Duodenal mucosa (tissue), 2 donors: ENCODE data around the gene SNX1.
"Not testable (repeated sequence)": the region's sequence is repeated elsewhere in the genome, so short reads cannot be mapped to it uniquely, and the experiment has no call there.

Experiments
- H3K27ac ChIP-seq: one replicate; pipeline ENCODE4 v1.7.0; 2013; ENCODE audit warnings: low read depth, low read length
- H3K27me3 ChIP-seq, 2 donors: one replicate each; pipeline ENCODE4 v1.7.0; 2013; ENCODE audit warnings: low read length in 2 of 2, control low read depth in 1 of 2; ENCODE audit not compliant: insufficient read depth in 2 of 2, control insufficient read depth in 1 of 2
- H3K36me3 ChIP-seq, 2 donors: one replicate each; pipeline ENCODE4 v1.7.0; 2013; ENCODE audit warnings: low read length in 2 of 2, control low read depth in 1 of 2; ENCODE audit not compliant: insufficient read depth in 2 of 2, control insufficient read depth in 1 of 2
- H3K4me1 ChIP-seq, 2 donors: one replicate each; pipeline ENCODE4 v1.7.0; 2013; ENCODE audit warnings: low read length in 2 of 2, control low read depth in 1 of 2; ENCODE audit not compliant: insufficient read depth in 2 of 2, control insufficient read depth in 1 of 2
- H3K4me3 ChIP-seq, 2 donors: one replicate each; pipeline ENCODE4 v1.7.0; 2013; ENCODE audit warnings: low read length in 2 of 2, low read depth in 1 of 2
- H3K9ac ChIP-seq, 2 donors: one replicate each; pipeline ENCODE4 v1.7.0; 2013; ENCODE audit warnings: low read length in 2 of 2, low read depth in 1 of 2
- H3K9me3 ChIP-seq, 2 donors: one replicate each; pipeline ENCODE4 v1.7.0; 2013; ENCODE audit warnings: low read length in 2 of 2, control low read depth in 1 of 2; ENCODE audit not compliant: control insufficient read depth in 1 of 2

SNX1 gene

DNA sequence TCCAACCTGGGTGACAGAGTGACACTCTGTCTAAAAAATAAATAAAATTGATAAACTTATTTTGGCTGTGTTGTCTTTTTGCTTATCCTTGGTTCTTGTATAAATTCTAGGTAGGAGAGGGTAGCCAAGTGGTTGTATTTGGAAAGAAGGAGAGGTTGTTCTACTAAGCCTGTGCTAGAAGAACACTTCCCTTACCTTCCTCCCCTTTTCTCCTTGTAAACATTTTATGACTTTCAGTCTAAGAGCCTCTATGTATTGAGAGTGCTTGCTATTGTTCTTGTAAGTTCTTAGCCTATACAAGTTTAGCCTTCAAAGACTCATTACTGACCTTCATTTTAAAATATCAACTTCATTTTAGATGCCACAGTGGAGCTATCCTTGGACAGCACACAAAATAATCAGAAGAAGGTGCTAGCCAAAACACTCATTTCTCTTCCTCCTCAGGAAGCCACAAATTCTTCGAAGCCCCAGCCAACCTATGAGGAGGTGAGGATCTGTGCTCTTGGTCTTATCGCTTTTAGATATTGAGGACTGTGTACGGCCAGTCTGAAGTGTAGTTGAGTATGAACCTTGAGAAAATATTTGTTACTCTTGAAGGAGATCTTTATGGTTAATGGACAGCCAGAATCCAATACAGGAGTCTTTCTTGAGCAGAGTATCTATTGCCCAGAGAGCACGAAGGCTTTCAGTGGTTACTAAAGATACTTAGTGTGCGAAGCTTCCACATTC, 22.1 kb downstream of the SNX1 start:
- Histone ChIP-seq H3K4me3 (no peak overlapping the region), H3K4me1 (no peaks in the 10 kb centered on the region), H3K27ac (no peak overlapping the region), H3K27me3 (no peaks in the 10 kb centered on the region), H3K9me3 (no peaks in the 10 kb centered on the region), H3K9ac (no peak overlapping the region), H3K36me3 (peaks cover 43 to 93% of the 10 kb centered on the region in 2 donors)

- not testable (repeated sequence) for H3K4me1 ChIP-seq, H3K27me3 ChIP-seq
- H3K36me3 ChIP-seq = peaks cover 48 to 88% of the 10 kb centered on the region in 2 donors
Measured at GRCh38 chr15:64120322-64120721, 24.5 kb downstream of the SNX1 start.

GRCh38 chr15:64121614-64122013, 25.8 kb downstream of the SNX1 start:
- Histone ChIP-seq H3K4me3 (no peak overlapping the region), H3K27me3 (no peaks in the 10 kb centered on the region), H3K9me3 (no peaks in the 10 kb centered on the region), H3K4me1 (no peaks in the 10 kb centered on the region), H3K36me3 (peaks cover 46 to 82% of the 10 kb centered on the region in 2 donors), H3K9ac (no peak overlapping the region), H3K27ac (no peak overlapping the region)

More at GRCh38 chr15:64120322-64120721, 24.5 kb downstream of the SNX1 start:
- not testable (repeated sequence) for H3K9ac ChIP-seq, H3K9me3 ChIP-seq, H3K27ac ChIP-seq, H3K4me3 ChIP-seq

GRCh38 chr15:64122444-64122843, 26.7 kb downstream of the SNX1 start:
- Histone ChIP-seq H3K9ac (no peak overlapping the region), H3K36me3 (peaks cover 48 to 83% of the 10 kb centered on the region in 2 donors), H3K27ac (no peak overlapping the region), H3K27me3 (no peaks in the 10 kb centered on the region), H3K9me3 (no peaks in the 10 kb centered on the region), H3K4me1 (no peaks in the 10 kb centered on the region), H3K4me3 (no peak overlapping the region)

- H3K4me3 ChIP-seq = no peak overlapping the region
- H3K27me3 ChIP-seq = no peaks in the 10 kb centered on the region
- H3K9me3 ChIP-seq = no peaks in the 10 kb centered on the region
- no peak overlapping the region for H3K9ac ChIP-seq
- H3K36me3 ChIP-seq = peaks cover 51 to 83% of the 10 kb centered on the region in 2 donors
- no peak overlapping the region for H3K27ac ChIP-seq
- H3K4me1 ChIP-seq = no peaks in the 10 kb centered on the region
Measured at GRCh38 chr15:64122936-64123351, 27.2 kb downstream of the SNX1 start.

GRCh38 chr15:64125978-64126377, 30.2 kb downstream of the SNX1 start:
- Histone ChIP-seq H3K4me3 (no peak overlapping the region), H3K9me3 (no peaks in the 10 kb centered on the region), H3K9ac (no peak overlapping the region), H3K27me3 (no peaks in the 10 kb centered on the region), H3K4me1 (no peaks in the 10 kb centered on the region), H3K36me3 (peaks cover 59 to 79% of the 10 kb centered on the region in 2 donors), H3K27ac (no peak overlapping the region)

GRCh38 chr15:64127521-64128270, 31.9 kb downstream of the SNX1 start:
- Histone ChIP-seq H3K36me3 (peaks cover 66 to 82% of the 10 kb centered on the region in 2 donors), H3K4me1 (no peaks in the 10 kb centered on the region), H3K27ac (no peak overlapping the region)

DNA sequence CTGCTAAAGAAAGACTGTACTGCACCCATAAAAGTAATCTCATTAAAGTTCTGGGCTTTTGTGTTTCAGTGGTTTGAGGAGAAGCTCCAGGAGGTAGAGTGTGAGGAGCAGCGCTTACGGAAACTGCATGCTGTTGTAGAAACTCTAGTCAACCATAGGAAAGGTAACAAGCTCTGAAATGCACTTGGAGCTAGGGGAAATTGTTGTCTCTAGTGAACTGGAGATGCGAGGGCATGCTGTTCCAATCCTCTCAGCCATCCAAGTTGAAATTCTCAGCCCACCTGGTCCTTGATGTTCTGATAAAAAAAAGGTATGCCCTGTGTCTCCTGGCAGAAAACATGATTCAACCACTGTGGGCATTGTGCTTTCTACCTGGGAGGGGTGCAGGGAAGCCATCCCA, 34.4 kb downstream of the SNX1 start:
- H3K27ac ChIP-seq = no peak overlapping the region
- no peak overlapping the region for H3K9ac ChIP-seq
- H3K9me3 ChIP-seq = no peaks in the 10 kb centered on the region
- H3K36me3 ChIP-seq = peaks cover 68 to 85% of the 10 kb centered on the region in 2 donors
- H3K4me1 ChIP-seq = no peaks in the 10 kb centered on the region
- H3K4me3 ChIP-seq = no peak overlapping the region
- H3K27me3 ChIP-seq = no peaks in the 10 kb centered on the region

More at GRCh38 chr15:64127521-64128270, 31.9 kb downstream of the SNX1 start:
- H3K9me3 ChIP-seq = no peaks in the 10 kb centered on the region
- H3K9ac ChIP-seq = no peak overlapping the region
- no peak overlapping the region for H3K4me3 ChIP-seq
- H3K27me3 ChIP-seq = no peaks in the 10 kb centered on the region

DNA sequence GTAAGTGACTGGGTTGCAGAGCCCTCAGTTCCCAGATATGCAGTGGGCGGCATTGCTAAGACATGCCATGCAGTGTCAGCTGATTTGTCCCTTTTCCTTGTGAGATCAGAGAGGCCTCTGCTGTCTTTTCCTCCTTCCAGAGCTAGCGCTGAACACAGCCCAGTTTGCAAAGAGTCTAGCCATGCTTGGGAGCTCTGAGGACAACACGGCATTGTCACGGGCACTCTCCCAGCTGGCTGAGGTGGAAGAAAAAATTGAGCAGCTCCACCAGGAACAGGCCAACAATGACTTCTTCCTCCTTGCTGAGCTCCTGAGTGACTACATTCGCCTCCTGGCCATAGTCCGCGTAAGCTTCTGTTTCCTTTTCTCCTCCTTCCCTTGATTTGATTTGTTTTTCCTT, 35.8 kb downstream of the SNX1 start:
- no peaks in the 10 kb centered on the region for H3K4me1 ChIP-seq
- H3K36me3 ChIP-seq = peaks cover 71 to 89% of the 10 kb centered on the region in 2 donors
- no peaks in the 10 kb centered on the region for H3K27me3 ChIP-seq
- no peak overlapping the region for H3K4me3 ChIP-seq
- H3K27ac ChIP-seq = no peak overlapping the region
- no peaks in the 10 kb centered on the region for H3K9me3 ChIP-seq
- no peak overlapping the region for H3K9ac ChIP-seq

GRCh38 chr15:64132217-64132616, 36.4 kb downstream of the SNX1 start:
- Histone ChIP-seq H3K9me3 (no peaks in the 10 kb centered on the region), H3K9ac (no peak overlapping the region), H3K4me1 (no peaks in the 10 kb centered on the region), H3K27ac (no peak overlapping the region), H3K27me3 (no peaks in the 10 kb centered on the region), H3K4me3 (no peak overlapping the region), H3K36me3 (peaks cover 75 to 90% of the 10 kb centered on the region in 2 donors)
